IPS DF 6.9 (cell line): ENCODE results near the gene CNIH4.
A peak's percentile ranks its signal among the peaks of the same experiment; 100 is the strongest.
"Not testable (repeated sequence)": the region's sequence is repeated elsewhere in the genome, so short reads cannot be mapped to it uniquely, and the experiment has no call there.

Source experiments
- DNase-seq: peaks from one replicate; pipeline ENCODE4 v3.0.0-alpha.2; 2013; ENCODE audit warnings: low read depth, low spot score
- H3K27ac ChIP-seq: one replicate; pipeline ENCODE4 v1.5.1; 2013; ENCODE audit warnings: low read length, control low read depth
- H3K27me3 ChIP-seq: 2 replicates; pipeline ENCODE4 v1.6.1; 2013; ENCODE audit warnings: mild to moderate bottlenecking, low read length; ENCODE audit not compliant: control insufficient read depth, insufficient read depth
- H3K36me3 ChIP-seq: 2 replicates; pipeline ENCODE4 v1.6.1; 2013; ENCODE audit warnings: low read length; ENCODE audit not compliant: control insufficient read depth, insufficient read depth
- H3K4me1 ChIP-seq: 2 replicates; pipeline ENCODE4 v1.6.1; 2013; ENCODE audit warnings: low read length; ENCODE audit not compliant: control insufficient read depth, insufficient read depth
- H3K4me3 ChIP-seq: 2 replicates; pipeline ENCODE4 v1.5.1; 2013; ENCODE audit warnings: mild to moderate bottlenecking, low read length
- H3K9me3 ChIP-seq: 2 replicates; pipeline ENCODE4 v1.6.1; 2013; ENCODE audit warnings: low read length, inconsistent platforms; ENCODE audit not compliant: control insufficient read depth, insufficient read depth
- WGBS: extraction: QIAGEN DNeasy Blood & Tissue Kit; methylation state at CpG from one replicate; pipeline ENCODE4 v1.1.7; 2013; ENCODE audit warnings: mixed read lengths, missing lambda C conversion rate; ENCODE audit not compliant: insufficient read length, insufficient coverage; 5-methylcytosine and 5-hydroxymethylcytosine counted together

CNIH4 gene

GRCh38 chr1:224349716-224350115 lies 7.0 kb upstream of the CNIH4 start:
- H3K27me3 ChIP-seq, H3K4me1 ChIP-seq, H3K36me3 ChIP-seq, H3K4me3 ChIP-seq, DNase-seq, H3K9me3 ChIP-seq, H3K27ac ChIP-seq: not testable (repeated sequence)
- no CpG with 5 or more reads among the region's 30 CpGs for WGBS

GRCh38 chr1:224352436-224353085 lies 4.1 kb upstream of the CNIH4 start:
- H3K27ac ChIP-seq, H3K36me3 ChIP-seq, DNase-seq, H3K4me1 ChIP-seq, H3K4me3 ChIP-seq, H3K9me3 ChIP-seq, H3K27me3 ChIP-seq: not testable (repeated sequence)
- WGBS, result no CpG with 5 or more reads among the region's 49 CpGs

DNA sequence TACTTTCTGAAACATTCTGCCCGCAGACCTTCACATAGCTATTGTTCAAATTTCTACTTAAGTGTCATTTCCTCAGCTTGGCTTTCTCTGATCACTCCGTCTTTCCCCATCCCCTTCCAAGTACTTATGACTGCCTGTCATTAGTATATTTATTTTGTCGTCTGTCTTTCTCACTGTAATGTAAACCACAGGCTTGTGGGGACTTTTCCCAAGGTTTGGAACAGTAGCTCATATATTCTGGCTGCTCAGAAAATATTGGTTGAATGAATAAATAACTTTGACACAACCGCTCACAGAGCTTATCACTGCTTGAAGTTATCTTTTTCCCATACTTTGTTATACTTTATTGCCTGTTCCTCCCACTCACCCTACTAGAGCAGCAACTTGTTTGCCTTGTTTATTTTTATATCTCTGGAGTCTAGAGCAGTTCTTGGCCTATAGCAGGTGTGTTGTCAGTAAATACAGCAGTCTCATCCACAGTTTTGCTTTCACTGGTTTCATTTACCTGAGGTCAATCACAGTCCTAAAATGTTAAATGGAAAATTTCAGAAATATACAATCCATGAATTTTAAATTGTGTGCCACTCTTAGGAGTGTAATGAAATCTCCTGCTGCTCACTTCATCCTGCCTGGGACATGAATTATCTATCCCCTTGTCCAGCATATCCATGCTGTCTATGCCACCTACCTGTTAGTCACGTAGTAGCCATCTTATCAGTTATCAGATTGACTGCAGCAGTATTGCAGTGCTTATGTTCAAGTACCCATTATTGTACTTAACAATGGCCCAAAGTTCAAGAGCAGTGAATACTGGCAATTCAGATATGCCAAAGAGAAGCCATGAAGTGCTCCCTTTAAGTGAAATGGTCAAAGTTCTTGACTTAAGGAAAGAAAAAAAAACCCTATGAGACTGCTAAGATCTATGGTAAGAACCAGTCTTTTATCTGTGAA lies 2.4 kb upstream of the CNIH4 start:
- WGBS, result no CpG with 5 or more reads among the region's 5 CpGs
- Histone ChIP-seq H3K27ac (no peak overlapping the region), H3K9me3 (no peaks in the 10 kb centered on the region), H3K4me3 (no peak overlapping the region), H3K36me3 (no peaks in the 10 kb centered on the region; the same call in 1 of the 2 replicates), H3K4me1 (no peaks in the 10 kb centered on the region), H3K27me3 (no peaks in the 10 kb centered on the region)
- no peak for DNase-seq

DNA sequence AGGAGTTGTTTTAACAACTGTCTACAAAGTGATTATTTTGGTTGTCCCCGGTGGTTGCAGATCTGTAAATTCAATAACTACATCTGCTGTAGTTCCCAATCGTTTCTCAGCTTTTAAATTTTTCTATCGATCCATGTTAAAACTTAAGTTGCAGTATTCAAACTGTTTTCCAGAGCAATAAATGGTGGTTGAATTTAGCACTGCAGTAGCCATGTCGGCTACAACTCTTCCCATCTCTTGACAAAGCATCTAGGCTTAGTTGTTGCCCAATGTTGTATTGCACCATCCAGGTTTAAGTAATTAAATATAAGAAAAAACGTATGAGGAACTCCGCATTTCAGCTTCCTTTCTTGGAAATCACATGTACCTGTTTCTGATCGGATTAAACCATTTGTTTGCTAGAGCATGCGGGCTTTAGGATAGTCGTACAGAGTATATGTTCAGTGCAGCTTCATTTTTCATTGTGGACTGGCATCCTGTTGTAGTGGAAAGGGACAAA lies 996 bp downstream of the CNIH4 start:
- Histone ChIP-seq H3K4me3 (peak overlapping the region; percentile 95), H3K27me3 (no peaks in the 10 kb centered on the region), H3K4me1 (no peaks in the 10 kb centered on the region), H3K9me3 (no peaks in the 10 kb centered on the region), H3K36me3 (no peaks in the 10 kb centered on the region; the same call in 1 of the 2 replicates), H3K27ac (no peak overlapping the region)
- WGBS, result no CpG with 5 or more reads among the region's 9 CpGs
- DNase-seq, result no peak

GRCh38 chr1:224358237-224358636 lies 1.6 kb downstream of the CNIH4 start:
- no peak overlapping the region for H3K27ac ChIP-seq
- WGBS, result no CpG with 5 or more reads among the region's 4 CpGs

GRCh38 chr1:224359207-224359606 lies 2.5 kb downstream of the CNIH4 start:
- DNase-seq, result no peak
- H3K4me1 ChIP-seq, result no peaks in the 10 kb centered on the region
- H3K27me3 ChIP-seq, result no peaks in the 10 kb centered on the region
- no peak overlapping the region for H3K27ac ChIP-seq
- 100% methylated on average over 3 of the region's 3 CpGs for WGBS
- H3K4me3 ChIP-seq, result no peak overlapping the region
- no peaks in the 10 kb centered on the region for H3K9me3 ChIP-seq
- H3K36me3 ChIP-seq, result no peaks in the 10 kb centered on the region; the same call in 1 of the 2 replicates

More at GRCh38 chr1:224358237-224358636, 1.6 kb downstream of the CNIH4 start:
- Histone ChIP-seq H3K36me3 (no peaks in the 10 kb centered on the region; the same call in 1 of the 2 replicates), H3K27me3 (no peaks in the 10 kb centered on the region), H3K4me3 (peak overlapping the region; percentile 95; the same call in 1 of the 2 replicates), H3K4me1 (no peaks in the 10 kb centered on the region), H3K9me3 (no peaks in the 10 kb centered on the region)
- DNase-seq, result no peak

- Histone ChIP-seq H3K4me1 (no peaks in the 10 kb centered on the region), H3K4me3 (no peak overlapping the region), H3K27ac (no peak overlapping the region), H3K9me3 (no peaks in the 10 kb centered on the region), H3K27me3 (no peaks in the 10 kb centered on the region), H3K36me3 (no peaks in the 10 kb centered on the region; the same call in 1 of the 2 replicates)
- no peak for DNase-seq
- no CpG with 5 or more reads among the region's 5 CpGs for WGBS
These were observed 11.7 kb downstream of the CNIH4 start for GRCh38 chr1:224368409-224368808.

DNA sequence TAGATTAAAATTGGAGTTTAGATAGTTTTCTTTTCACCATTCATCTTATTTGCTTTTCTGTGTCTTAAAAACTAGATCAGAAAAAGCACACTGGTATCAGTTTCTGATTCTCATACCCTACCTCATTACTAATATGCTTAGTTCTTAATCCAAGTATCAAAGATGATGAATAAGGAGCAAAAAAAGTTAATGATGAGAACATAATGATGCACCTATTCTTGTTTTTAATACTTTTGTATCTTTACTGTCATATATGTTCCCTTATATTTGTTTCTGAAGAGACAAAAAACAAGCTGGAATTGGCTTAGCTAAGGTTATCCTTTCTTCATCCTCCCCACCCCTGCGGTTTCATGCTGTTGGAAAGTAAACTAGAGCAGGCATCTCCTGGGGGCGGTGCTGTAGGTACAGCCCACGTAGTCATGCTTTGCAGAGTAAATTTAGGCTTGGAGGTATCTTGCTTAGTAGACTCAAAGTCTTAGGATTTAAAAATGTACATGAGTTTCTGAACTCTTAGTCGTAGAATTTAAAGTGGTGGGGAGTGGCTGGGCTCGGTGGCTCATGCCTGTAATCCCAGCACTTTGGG lies 16.4 kb downstream of the CNIH4 start:
- no peaks in the 10 kb centered on the region for H3K9me3 ChIP-seq
- WGBS, result no CpG with 5 or more reads among the region's 5 CpGs
- no peak overlapping the region for H3K4me3 ChIP-seq
- no peaks in the 10 kb centered on the region for H3K27me3 ChIP-seq
- H3K4me1 ChIP-seq, result no peaks in the 10 kb centered on the region
- no peak overlapping the region for H3K27ac ChIP-seq
- DNase-seq, result no peak
- H3K36me3 ChIP-seq, result peaks cover 14% of the 10 kb centered on the region; the same call in 1 of the 2 replicates

DNA sequence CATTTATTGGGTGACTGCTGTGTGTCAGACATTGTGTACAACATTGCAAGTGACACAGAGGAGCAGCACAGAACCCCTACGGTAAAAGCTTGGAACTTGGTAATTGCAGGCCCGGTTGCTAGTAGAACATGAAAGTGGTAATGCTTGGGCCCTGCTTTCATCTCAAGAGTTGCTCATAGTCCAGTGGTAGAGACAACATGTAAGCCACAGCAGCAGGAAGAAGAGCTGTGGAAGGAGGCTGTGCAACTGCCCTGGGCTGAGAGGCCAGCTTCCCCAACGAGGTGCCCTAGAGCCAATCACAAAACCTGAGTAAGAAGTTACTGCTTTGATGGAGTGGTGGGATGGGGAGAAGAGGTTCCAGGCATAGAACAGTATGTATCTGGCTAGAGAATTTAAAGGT lies 18.4 kb downstream of the CNIH4 start:
- WGBS, result no CpG with 5 or more reads among the region's 3 CpGs
- Histone ChIP-seq H3K36me3 (peaks cover 14% of the 10 kb centered on the region; the same call in 1 of the 2 replicates), H3K27me3 (no peaks in the 10 kb centered on the region), H3K27ac (no peak overlapping the region), H3K4me3 (no peak overlapping the region), H3K9me3 (no peaks in the 10 kb centered on the region), H3K4me1 (no peaks in the 10 kb centered on the region)
- no peak for DNase-seq

DNA sequence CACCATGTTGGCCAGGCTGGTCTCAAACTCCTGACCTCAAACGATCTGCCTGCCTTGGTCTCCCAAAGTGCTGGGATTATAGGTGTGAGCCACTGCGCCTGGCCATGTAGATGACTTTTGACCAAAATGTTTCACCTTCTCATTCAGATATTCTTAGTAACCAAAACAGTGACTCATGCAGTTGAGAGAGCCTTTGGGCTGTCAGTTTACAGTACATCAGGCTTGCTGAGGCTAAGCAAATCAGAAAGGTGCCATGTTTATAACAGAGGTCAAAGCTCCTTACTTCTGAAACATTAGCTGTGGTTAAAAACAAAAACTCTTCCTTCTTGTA lies 21.0 kb downstream of the CNIH4 start:
- Histone ChIP-seq H3K4me1 (no peaks in the 10 kb centered on the region), H3K9me3 (no peaks in the 10 kb centered on the region), H3K27ac (no peak overlapping the region), H3K36me3 (peaks cover 14% of the 10 kb centered on the region; the same call in 1 of the 2 replicates), H3K27me3 (no peaks in the 10 kb centered on the region), H3K4me3 (no peak overlapping the region)
- no peak for DNase-seq
- no CpG with 5 or more reads among the region's 2 CpGs for WGBS
